ENCODE measurements around the gene DCLRE1B. TPM values are rescaled to one million over a fixed set of nuclear protein-coding genes. Genes with fewer than 3 reads are reported as not detected.
"Not testable (repeated sequence)": the region's sequence is repeated elsewhere in the genome, so short reads cannot be mapped to it uniquely, and the experiment has no call there.

The DCLRE1B gene
- total RNA-seq, 1 donor from 2014 or later: 6.1 TPM

GRCh38 chr1:113946678-113947387 lies 41.7 kb downstream of the DCLRE1B start:
- no peak for DNase-seq
- no peaks in the 10 kb centered on the region for H3K27me3 Mint-ChIP-seq (ENCODE audit: unreplicated experiment)
- no peak overlapping the region for H3K4me3 Mint-ChIP-seq (ENCODE audit: unreplicated experiment)
- H3K36me3 Mint-ChIP-seq (ENCODE audit: unreplicated experiment): peaks cover 8% of the 10 kb centered on the region
- H3K9me3 Mint-ChIP-seq (ENCODE audit: unreplicated experiment): peaks cover 1% of the 10 kb centered on the region
- TF ChIP-seq, protein P1, sequence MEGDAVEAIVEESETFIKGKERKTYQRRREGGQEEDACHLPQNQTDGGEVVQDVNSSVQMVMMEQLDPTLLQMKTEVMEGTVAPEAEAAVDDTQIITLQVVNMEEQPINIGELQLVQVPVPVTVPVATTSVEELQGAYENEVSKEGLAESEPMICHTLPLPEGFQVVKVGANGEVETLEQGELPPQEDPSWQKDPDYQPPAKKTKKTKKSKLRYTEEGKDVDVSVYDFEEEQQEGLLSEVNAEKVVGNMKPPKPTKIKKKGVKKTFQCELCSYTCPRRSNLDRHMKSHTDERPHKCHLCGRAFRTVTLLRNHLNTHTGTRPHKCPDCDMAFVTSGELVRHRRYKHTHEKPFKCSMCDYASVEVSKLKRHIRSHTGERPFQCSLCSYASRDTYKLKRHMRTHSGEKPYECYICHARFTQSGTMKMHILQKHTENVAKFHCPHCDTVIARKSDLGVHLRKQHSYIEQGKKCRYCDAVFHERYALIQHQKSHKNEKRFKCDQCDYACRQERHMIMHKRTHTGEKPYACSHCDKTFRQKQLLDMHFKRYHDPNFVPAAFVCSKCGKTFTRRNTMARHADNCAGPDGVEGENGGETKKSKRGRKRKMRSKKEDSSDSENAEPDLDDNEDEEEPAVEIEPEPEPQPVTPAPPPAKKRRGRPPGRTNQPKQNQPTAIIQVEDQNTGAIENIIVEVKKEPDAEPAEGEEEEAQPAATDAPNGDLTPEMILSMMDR (IDR thresholded peaks at IDR 0.05; ENCODE audit: partially characterized antibody, unreplicated experiment): no peak
- no peaks in the 10 kb centered on the region for H3K4me1 Mint-ChIP-seq (ENCODE audit: low read depth, unreplicated experiment)
- H3K27ac Mint-ChIP-seq (ENCODE audit: unreplicated experiment): no peak overlapping the region

DNA sequence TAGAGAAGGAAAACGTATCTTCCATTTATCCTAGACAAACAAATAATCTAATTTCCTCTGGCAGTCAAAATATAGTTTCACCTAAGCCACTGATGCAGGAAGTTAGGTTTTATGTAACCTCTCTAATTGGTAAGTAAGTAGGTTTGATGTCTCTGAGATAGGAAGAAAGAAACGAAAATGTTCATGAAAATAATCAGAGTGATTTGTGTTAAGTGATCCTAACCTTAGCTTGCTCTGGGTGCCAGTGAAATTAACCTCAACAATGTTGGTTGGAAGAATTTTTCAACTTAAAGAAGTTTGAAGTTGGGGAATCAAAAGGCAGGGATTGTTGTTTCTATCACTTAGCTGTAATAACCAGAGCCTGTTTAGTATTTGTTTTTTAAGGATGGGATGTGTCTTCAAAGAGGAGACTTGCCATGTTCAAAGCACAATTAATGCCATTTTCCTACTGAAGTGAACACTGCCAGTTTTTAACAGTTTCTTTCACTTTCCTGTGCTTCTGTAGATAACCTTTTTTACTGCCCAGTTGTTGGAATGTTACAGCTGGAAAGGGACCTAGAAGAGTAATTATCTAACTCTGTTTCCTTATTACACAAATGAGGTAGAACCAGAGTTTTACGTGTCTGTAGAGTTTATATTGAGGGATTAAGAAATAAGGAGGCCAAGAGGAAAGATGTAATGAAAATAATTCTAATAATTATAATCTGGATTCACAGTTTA lies 42.4 kb downstream of the DCLRE1B start:
- no peak overlapping the region for H3K27ac Mint-ChIP-seq (ENCODE audit: unreplicated experiment)
- TF ChIP-seq, protein P1 (IDR thresholded peaks at IDR 0.05; ENCODE audit: partially characterized antibody, unreplicated experiment): no peak
- H3K36me3 Mint-ChIP-seq (ENCODE audit: unreplicated experiment): peaks cover 8% of the 10 kb centered on the region
- H3K4me3 Mint-ChIP-seq (ENCODE audit: unreplicated experiment): no peak overlapping the region
- no peaks in the 10 kb centered on the region for H3K27me3 Mint-ChIP-seq (ENCODE audit: unreplicated experiment)
- DNase-seq: no peak
- peaks cover 1% of the 10 kb centered on the region for H3K9me3 Mint-ChIP-seq (ENCODE audit: unreplicated experiment)
- H3K4me1 Mint-ChIP-seq (ENCODE audit: low read depth, unreplicated experiment): no peaks in the 10 kb centered on the region

GRCh38 chr1:113948151-113948550 lies 43.0 kb downstream of the DCLRE1B start:
- H3K27me3 Mint-ChIP-seq (ENCODE audit: unreplicated experiment); H3K9me3 Mint-ChIP-seq (ENCODE audit: unreplicated experiment); H3K4me3 Mint-ChIP-seq (ENCODE audit: unreplicated experiment); DNase-seq; H3K4me1 Mint-ChIP-seq (ENCODE audit: low read depth, unreplicated experiment); H3K36me3 Mint-ChIP-seq (ENCODE audit: unreplicated experiment); H3K27ac Mint-ChIP-seq (ENCODE audit: unreplicated experiment): not testable (repeated sequence)

- DNase-seq: no peak
- no peak overlapping the region for H3K4me3 Mint-ChIP-seq (ENCODE audit: unreplicated experiment)
- TF ChIP-seq, protein P1 (IDR thresholded peaks at IDR 0.05; ENCODE audit: partially characterized antibody, unreplicated experiment): no peak
- no peaks in the 10 kb centered on the region for H3K4me1 Mint-ChIP-seq (ENCODE audit: low read depth, unreplicated experiment)
- H3K27ac Mint-ChIP-seq (ENCODE audit: unreplicated experiment): no peak overlapping the region
- H3K36me3 Mint-ChIP-seq (ENCODE audit: unreplicated experiment): peaks cover 8% of the 10 kb centered on the region
- H3K9me3 Mint-ChIP-seq (ENCODE audit: unreplicated experiment): peaks cover 1% of the 10 kb centered on the region
- H3K27me3 Mint-ChIP-seq (ENCODE audit: unreplicated experiment): no peaks in the 10 kb centered on the region
Observed at GRCh38 chr1:113949007-113949406, 43.9 kb downstream of the DCLRE1B start.

DNA sequence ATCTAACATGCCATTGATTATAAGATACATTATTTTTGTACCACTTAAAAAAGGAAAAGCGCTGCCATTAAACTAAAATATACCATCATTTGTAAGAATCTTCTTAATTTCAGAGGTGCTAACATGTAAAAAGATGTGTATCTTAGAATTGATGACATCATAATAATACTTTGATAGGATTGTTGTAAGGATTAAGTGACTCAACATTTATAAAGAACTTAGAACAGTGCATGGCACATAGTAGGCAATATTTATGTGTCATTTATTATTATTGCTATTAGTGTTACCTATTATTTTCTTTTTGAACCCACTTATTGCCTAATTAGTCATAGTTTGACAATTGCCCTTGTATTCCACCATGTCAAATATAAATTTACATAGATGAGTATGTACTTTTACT lies 45.8 kb downstream of the DCLRE1B start:
- Mint-ChIP-seq H3K4me3 (ENCODE audit: unreplicated experiment) (no peak overlapping the region), H3K9me3 (ENCODE audit: unreplicated experiment) (no peaks in the 10 kb centered on the region), H3K27me3 (ENCODE audit: unreplicated experiment) (no peaks in the 10 kb centered on the region), H3K36me3 (ENCODE audit: unreplicated experiment) (no peaks in the 10 kb centered on the region), H3K27ac (ENCODE audit: unreplicated experiment) (no peak overlapping the region), H3K4me1 (ENCODE audit: low read depth, unreplicated experiment) (no peaks in the 10 kb centered on the region)
- TF ChIP-seq, protein P1 (IDR thresholded peaks at IDR 0.05; ENCODE audit: partially characterized antibody, unreplicated experiment): no peak
- no peak for DNase-seq

All from glutamatergic neuron (in vitro differentiated cells).